GM12878 (cell line): ENCODE results near the gene ZNF22. TPM values are rescaled to one million over a fixed set of nuclear protein-coding genes. Genes with fewer than 3 reads are reported as not detected.

Experiments
- ATAC-seq: fragments of 200-7000 bp; cut with Tn5 transposase; 3 replicates; pipeline ENCODE4 v1.9.1; 2020; ENCODE audit warnings: mild to moderate bottlenecking, moderate library complexity
- BruUV-seq: library from RNA; stranded (reverse); fragments of 400-500 nt; replicated peaks from 2 replicates; lab custom pipeline; 2021; lab: Mats Ljungman, UMichigan
- CTCF ChIA-PET: fragments of 300-600 bp; sonication (Branson Sonifier 250); formaldehyde crosslinking; extraction: SDS; loops from one replicate; lab custom pipeline; 2021; ENCODE audit warnings: inconsistent platforms; lab: Yijun Ruan, JAX
- POLR2A ChIA-PET: fragments of 350-600 bp; formaldehyde crosslinking; extraction: SDS; loops from one replicate; lab custom pipeline; 2021; ENCODE audit warnings: inconsistent platforms; lab: Charles Lee
- RAD21 ChIA-PET: fragments of 300-600 bp; sonication (Branson Sonifier 250); formaldehyde crosslinking; loops from one replicate; lab custom pipeline; 2023; ENCODE audit warnings: antibody characterized with exemption; ENCODE audit not compliant: unreplicated experiment; lab: Charles Lee
- SMC1A ChIA-PET: fragments of 300-600 bp; sonication (Branson Sonifier 250); formaldehyde crosslinking; loops from one replicate; lab custom pipeline; 2023; ENCODE audit not compliant: unreplicated experiment, uncharacterized antibody; lab: Charles Lee
- DNase-seq: peaks from one replicate; pipeline ENCODE4 v3.0.0-alpha.2; 2011; ENCODE audit warnings: low read depth, low spot score
- FAIRE-seq: peaks from 3 replicates; lab custom pipeline; 2011; peaks lifted over from hg19 to GRCh38; lab: Jason Lieb, UNC
- H2AFZ ChIP-seq: 2 replicates; pipeline ENCODE4 v1.6.0; 2011; ENCODE audit warnings: low read depth, low read length, control low read depth; ENCODE audit not compliant: control insufficient read depth
- H3K27ac ChIP-seq: 2 replicates; pipeline ENCODE4 v1.5.1; 2011; ENCODE audit warnings: control low read depth; ENCODE audit not compliant: control insufficient read depth, insufficient read depth
- H3K27me3 ChIP-seq, 2 experiments: replicated peaks in 1 of 2; 2 replicates each; pipeline versions ENCODE4 v1.6.0 to v1.6.1; 2011; ENCODE audit warnings: low read length in 1 of 2; ENCODE audit not compliant: control insufficient read depth in 2 of 2, insufficient read depth in 2 of 2
- H3K36me3 ChIP-seq, 2 experiments: 2 replicates each; pipeline ENCODE4 v1.5.1; 2011; ENCODE audit warnings: low read length in 1 of 2; ENCODE audit not compliant: control insufficient read depth in 2 of 2, insufficient read depth in 2 of 2
- H3K4me1 ChIP-seq: 2 replicates; pipeline ENCODE4 v1.6.1; 2011; ENCODE audit warnings: mild to moderate bottlenecking, low read length, moderate library complexity, mixed read lengths; ENCODE audit not compliant: control insufficient read depth, insufficient read depth
- H3K4me2 ChIP-seq: 2 replicates; pipeline ENCODE4 v1.6.0; 2011; ENCODE audit warnings: control low read depth; ENCODE audit not compliant: control insufficient read depth, insufficient read depth
- H3K4me3 ChIP-seq: fragments of 200-600 bp; sonication (generic); 2 replicates; pipeline ENCODE4 v1.5.1; 2016
- H3K79me2 ChIP-seq: 2 replicates; pipeline ENCODE4 v1.6.0; 2011; ENCODE audit warnings: low read length; ENCODE audit not compliant: control insufficient read depth, insufficient read depth
- H3K9ac ChIP-seq: 2 replicates; pipeline ENCODE4 v1.8.0; 2011; ENCODE audit warnings: low read length, control low read depth, mixed read lengths; ENCODE audit not compliant: control insufficient read depth, insufficient read depth
- H3K9me3 ChIP-seq: replicated peaks from 3 replicates; pipeline ENCODE4 v1.5.1; 2011; ENCODE audit warnings: mild to moderate bottlenecking, low read length; ENCODE audit not compliant: control insufficient read depth, insufficient read depth
- H4K20me1 ChIP-seq: 2 replicates; pipeline ENCODE4 v1.6.0; 2011; ENCODE audit not compliant: control insufficient read depth, insufficient read depth
- BHLHE40 ChIP-seq, 2 experiments: fragments of 450-650 bp in 1 of 2; IDR thresholded peaks; 2 replicates each; pipeline ENCODE4 v1.6.1; 2011 to 2017; ENCODE audit warnings: low read depth in 2 of 2, borderline replicate concordance in 1 of 2, improper control_type of control experiment in 1 of 2, low read length in 1 of 2, mild to moderate bottlenecking in 1 of 2
- RELA ChIP-seq: fragments of 450-650 bp; IDR thresholded peaks from 2 replicates; pipeline ENCODE4 v1.8.0; 2014; ENCODE audit warnings: borderline replicate concordance; ENCODE audit not compliant: partially characterized antibody
- SMC3 ChIP-seq: IDR thresholded peaks from 2 replicates; pipeline ENCODE4 v1.6.1; 2011; ENCODE audit warnings: low read length, improper control_type of control experiment, borderline replicate concordance
- SPI1 ChIP-seq: IDR thresholded peaks from 2 replicates; pipeline ENCODE4 v1.6.1; 2011; ENCODE audit warnings: low read depth, mild to moderate bottlenecking, low read length, moderate library complexity, borderline replicate concordance; ENCODE audit not compliant: insufficient read depth
- TAF1 ChIP-seq: IDR thresholded peaks from 2 replicates; pipeline ENCODE4 v1.6.1; 2011; ENCODE audit warnings: mild to moderate bottlenecking, low read depth, low read length, borderline replicate concordance
- TCF12 ChIP-seq: IDR thresholded peaks from 2 replicates; pipeline ENCODE4 v1.6.1; 2011; ENCODE audit warnings: low read depth, mild to moderate bottlenecking, low read length
- WGBS: methylation state at CpG from one replicate; pipeline ENCODE4 v1.1.6; 2016; ENCODE audit warnings: low lambda C conversion rate; ENCODE audit not compliant: insufficient replicate concordance, insufficient coverage; ENCODE audit errors: missing lambda C conversion rate; 5-methylcytosine and 5-hydroxymethylcytosine counted together
- in situ Hi-C: fragments of 300-500 bp; cut with MboI; formaldehyde crosslinking; loops from 9 replicates; pipeline ENCODE4 v1.14.3; 2018; ENCODE audit warnings: mixed read lengths
- intact Hi-C: fragments of 100-400 bp; cut with micrococcal nuclease; formaldehyde crosslinking; loops from one replicate; pipeline ENCODE4 v1.14.2; 2022; ENCODE audit not compliant: unreplicated experiment
- polyA plus RNA-seq, 11 experiments: library from polyadenylated mRNA; depleted of rRNA in 4 of 11; unstranded in 6 of 11; stranded (reverse) in 5 of 11; fragments of >200 nt; fragmentation: Nextera tagmentation in 4 of 11; fragmentation: Illumina TruSeq in 1 of 11; extraction: Ambion mirVana in 4 of 11; extraction: Trizol in 1 of 11; gene quantifications; 1 replicate in 1 of 11; 2 replicates in 10 of 11; pipeline versions ENCODE4 v1.2.1 to v1.2.3, GENCODE V29; 2011 to 2016; ENCODE audit warnings: inconsistent platforms in 2 of 11, missing spikeins in 2 of 11, low read depth in 1 of 11
- total RNA-seq, 4 experiments: library from RNA; depleted of rRNA in 3 of 4; stranded (reverse); fragments of >200 nt in 3 of 4; fragmentation: Illumina TruSeq in 1 of 4; extraction: Trizol in 1 of 4; gene quantifications; 2 replicates each; pipeline versions ENCODE4 v1.2.1 to v1.2.3, GENCODE V29; 2013 to 2021

ZNF22 gene
- total and polyA plus RNA-seq, 10 of the 15 experiments (the other 5 are each of a cell fraction or from before 2014, with no cell fraction given): 31.1 to 74.4 (median 43.8) TPM

GRCh38 chr10:44990965-44991364, 9.8 kb upstream of the ZNF22 start:
- 66% methylated on average over 7 of the region's 7 CpGs for WGBS
- ChIA-PET RAD21 (no interaction called here), SMC1A (no interaction called here), CTCF (no interaction called here), POLR2A (no interaction called here)
- no peaks in the 10 kb centered on the region for H3K9me3 ChIP-seq
- intact Hi-C loops: no loop called here
- in situ Hi-C loops: no loop called here
- no peaks in the 10 kb centered on the region for H3K27me3 ChIP-seq
- ATAC-seq (no peak), FAIRE-seq (no peak), DNase-seq (no peak)
- no peak overlapping the region for H3K27ac ChIP-seq
- H3K4me1 ChIP-seq: peaks cover under 1% of the 10 kb centered on the region
- peaks cover 1 to 3% of the 10 kb centered on the region in 2 experiments; a peak in 3 of 4 replicates for H3K36me3 ChIP-seq
- H3K4me3 ChIP-seq: no peak overlapping the region
- TF ChIP-seq TAF1 (no peak), SPI1 (no peak), SMC3 (no peak)
- BruUV-seq: no TSS peak
- no peaks in the 10 kb centered on the region for H4K20me1 ChIP-seq
- no peak overlapping the region for H3K4me2 ChIP-seq
- H3K79me2 ChIP-seq: no peaks in the 10 kb centered on the region
- no peak overlapping the region for H2AFZ ChIP-seq
- no peak overlapping the region for H3K9ac ChIP-seq

- Histone ChIP-seq H3K4me3 (no peak overlapping the region), H3K9ac (no peak overlapping the region), H3K4me1 (peaks cover 6% of the 10 kb centered on the region), H3K4me2 (no peak overlapping the region), H3K36me3 (peaks cover 1 to 3% of the 10 kb centered on the region in 2 experiments; a peak in 2 of 4 replicates), H4K20me1 (no peaks in the 10 kb centered on the region), H3K9me3 (no peaks in the 10 kb centered on the region), H3K79me2 (no peaks in the 10 kb centered on the region), H2AFZ (no peak overlapping the region), H3K27me3 (no peaks in the 10 kb centered on the region), H3K27ac (no peak overlapping the region)
- ChIA-PET POLR2A (no interaction called here), RAD21 (no interaction called here), SMC1A (interaction anchor here (1.2 kb wide), 1 partner anchor 42 kb away, joined by 4 read pairs; no protein-coding TSS in a partner anchor), CTCF (interaction anchor here (1.0 kb wide), 1 partner anchor 9 kb away, joined by 4 read pairs; the partner anchor contains the start of gene ZNF22)
- WGBS: 43% methylated on average over 5 of the region's 5 CpGs
- DNase-seq: no peak
- BruUV-seq: no TSS peak
- in situ Hi-C loops: no loop called here
- no peak for FAIRE-seq
- intact Hi-C loops: no loop called here
- no peak for ATAC-seq
- TF ChIP-seq RELA: no peak
- TF ChIP-seq TCF12: no peak
- TF ChIP-seq SPI1: no peak
- TF ChIP-seq BHLHE40 (IDR thresholded peaks at IDR 0.05; ENCODE audit: borderline replicate concordance in 1 of 2, low read depth in 2 of 2, low read length in 1 of 2): no peak
Measured at GRCh38 chr10:44991571-44991970, 9.2 kb upstream of the ZNF22 start.
